Progenitor cell of endocrine pancreas (in vitro differentiated cells): Measurements from ENCODE around the gene ARV1. TPM values are rescaled to one million over a fixed set of nuclear protein-coding genes. Genes with fewer than 3 reads are reported as not detected.

Source experiments
- DNase-seq: peaks from one replicate; pipeline ENCODE4 v3.0.0; 2021; ENCODE audit warnings: low spot score; ENCODE audit not compliant: unreplicated experiment
- H3K27ac Mint-ChIP-seq: 2 replicates; pipeline ENCODE4 v1.8.0; 2021; ENCODE audit warnings: mild to moderate bottlenecking, moderate library complexity, mixed read lengths
- H3K27me3 Mint-ChIP-seq: 2 replicates; pipeline ENCODE4 v1.8.0; 2021; ENCODE audit warnings: mixed read lengths
- H3K36me3 Mint-ChIP-seq: 2 replicates; pipeline ENCODE4 v1.8.0; 2022; ENCODE audit warnings: mixed read lengths; ENCODE audit not compliant: insufficient read depth
- H3K4me1 Mint-ChIP-seq: 2 replicates; pipeline ENCODE4 v1.8.0; 2021; ENCODE audit warnings: low read depth, mixed read lengths
- H3K4me3 Mint-ChIP-seq: 2 replicates; pipeline ENCODE4 v1.8.0; 2021; ENCODE audit warnings: low read depth, mild to moderate bottlenecking, moderate library complexity, mixed read lengths
- H3K9me3 Mint-ChIP-seq: 2 replicates; pipeline ENCODE4 v1.8.0; 2021; ENCODE audit warnings: low read depth, mixed read lengths
- total RNA-seq: library from RNA; stranded (reverse); gene quantifications from 2 replicates; pipeline ENCODE4 v1.2.1, GENCODE V29; 2021
- TF ChIP-seq, protein P1 (sequence below): fragments of 200-600 bp; sonication (generic); IDR thresholded peaks from one replicate; pipeline ENCODE4 v1.5.0; 2021; ENCODE audit warnings: antibody characterized with exemption, mild to moderate bottlenecking; ENCODE audit not compliant: unreplicated experiment

Gene ARV1
- total RNA-seq, 1 donor from 2014 or later, result 14.4 TPM

DNA sequence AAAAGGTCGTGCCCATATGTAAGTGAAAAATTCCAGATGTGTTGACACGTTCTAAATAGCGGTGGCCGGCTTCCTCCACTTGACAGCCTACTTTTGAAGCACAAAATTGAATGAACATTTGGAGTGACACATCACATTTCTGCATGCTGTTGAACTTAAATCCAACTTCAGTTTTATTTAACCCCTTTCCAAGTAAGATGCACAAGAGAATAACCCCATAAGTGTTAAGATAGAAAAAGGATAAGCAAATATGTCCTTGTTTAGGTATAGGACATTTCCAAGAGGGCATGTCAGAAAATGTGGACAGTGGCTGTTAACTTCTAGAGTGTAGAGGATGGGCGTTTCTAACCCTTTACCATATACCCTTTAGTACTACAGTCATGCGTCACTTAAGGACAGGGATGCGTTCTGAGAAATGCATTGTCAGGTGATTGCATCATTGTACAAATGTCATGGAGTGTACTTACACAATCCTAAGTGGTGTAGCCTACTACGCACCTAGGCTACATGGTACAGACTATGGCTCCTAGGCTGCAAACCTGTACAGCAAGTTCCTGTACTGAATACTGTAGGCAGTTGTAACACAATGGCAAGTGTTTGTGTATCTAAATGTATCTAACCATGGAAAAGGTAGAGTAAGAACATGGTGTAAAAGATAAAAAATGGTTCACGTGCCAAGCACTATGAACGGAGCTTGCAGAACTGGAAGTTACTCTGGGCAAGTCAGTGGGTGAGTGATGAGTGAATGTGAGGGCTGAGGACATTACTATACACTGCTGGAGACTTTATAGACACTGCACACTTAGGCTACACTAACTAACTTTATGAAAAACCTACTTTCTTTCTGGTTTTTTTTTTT lies 70.5 kb downstream of the ARV1 start:
- Mint-ChIP-seq H3K4me3 (no peak overlapping the region), H3K4me1 (peaks cover 23% of the 10 kb centered on the region), H3K9me3 (peaks cover 10% of the 10 kb centered on the region), H3K27ac (no peak overlapping the region), H3K27me3 (peaks cover 15% of the 10 kb centered on the region), H3K36me3 (peaks cover 4% of the 10 kb centered on the region)
- TF ChIP-seq, protein P1, sequence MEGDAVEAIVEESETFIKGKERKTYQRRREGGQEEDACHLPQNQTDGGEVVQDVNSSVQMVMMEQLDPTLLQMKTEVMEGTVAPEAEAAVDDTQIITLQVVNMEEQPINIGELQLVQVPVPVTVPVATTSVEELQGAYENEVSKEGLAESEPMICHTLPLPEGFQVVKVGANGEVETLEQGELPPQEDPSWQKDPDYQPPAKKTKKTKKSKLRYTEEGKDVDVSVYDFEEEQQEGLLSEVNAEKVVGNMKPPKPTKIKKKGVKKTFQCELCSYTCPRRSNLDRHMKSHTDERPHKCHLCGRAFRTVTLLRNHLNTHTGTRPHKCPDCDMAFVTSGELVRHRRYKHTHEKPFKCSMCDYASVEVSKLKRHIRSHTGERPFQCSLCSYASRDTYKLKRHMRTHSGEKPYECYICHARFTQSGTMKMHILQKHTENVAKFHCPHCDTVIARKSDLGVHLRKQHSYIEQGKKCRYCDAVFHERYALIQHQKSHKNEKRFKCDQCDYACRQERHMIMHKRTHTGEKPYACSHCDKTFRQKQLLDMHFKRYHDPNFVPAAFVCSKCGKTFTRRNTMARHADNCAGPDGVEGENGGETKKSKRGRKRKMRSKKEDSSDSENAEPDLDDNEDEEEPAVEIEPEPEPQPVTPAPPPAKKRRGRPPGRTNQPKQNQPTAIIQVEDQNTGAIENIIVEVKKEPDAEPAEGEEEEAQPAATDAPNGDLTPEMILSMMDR, result no peak
- DNase-seq, result no peak

Other genes starting within 250 kb of the ARV1 start
- gene CAPN9, start 231.7 kb upstream of the ARV1 start, total RNA-seq, result 6.4 and 8.7 TPM in 2 replicates
- gene C1orf198, start 110.6 kb upstream of the ARV1 start, total RNA-seq, result 67.8 and 70.1 TPM in 2 replicates
- gene TTC13, start 233 bp upstream of the ARV1 start, total RNA-seq, result 22.3 and 26.9 TPM in 2 replicates
- gene FAM89A, start 61.2 kb downstream of the ARV1 start, total RNA-seq, result 20.9 and 21.5 TPM in 2 replicates
- gene TRIM67, start 183.0 kb downstream of the ARV1 start, total RNA-seq, result 0.05 and 0.09 TPM in 2 replicates